GM21367 (cell line): ENCODE data around the gene FUNDC2.

Experiments used
- ATAC-seq: cut with Tn5 transposase; IDR thresholded peaks from one replicate; pipeline ENCODE4 v1.9.1; 2021; ENCODE audit not compliant: unreplicated experiment

Gene FUNDC2

DNA sequence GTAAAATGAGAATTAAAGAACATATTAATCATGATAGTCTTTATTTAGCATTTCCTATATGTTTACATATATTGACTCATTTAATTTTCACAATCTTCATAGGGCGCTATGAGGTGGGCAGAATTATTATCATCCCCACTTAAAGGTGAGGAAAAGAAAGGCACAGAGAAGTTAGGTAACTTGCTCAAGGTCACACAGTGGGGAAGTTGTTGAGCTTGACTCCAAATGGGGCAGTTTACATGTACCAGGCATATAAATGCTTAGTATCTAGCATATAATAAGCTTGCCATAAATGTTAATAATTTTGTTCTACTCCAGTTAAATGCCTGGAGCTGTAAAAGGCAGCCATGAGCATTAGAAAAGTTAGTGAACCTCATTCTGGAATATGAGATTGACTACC is 42.8 kb downstream of the FUNDC2 start:
- no peak for ATAC-seq

DNA sequence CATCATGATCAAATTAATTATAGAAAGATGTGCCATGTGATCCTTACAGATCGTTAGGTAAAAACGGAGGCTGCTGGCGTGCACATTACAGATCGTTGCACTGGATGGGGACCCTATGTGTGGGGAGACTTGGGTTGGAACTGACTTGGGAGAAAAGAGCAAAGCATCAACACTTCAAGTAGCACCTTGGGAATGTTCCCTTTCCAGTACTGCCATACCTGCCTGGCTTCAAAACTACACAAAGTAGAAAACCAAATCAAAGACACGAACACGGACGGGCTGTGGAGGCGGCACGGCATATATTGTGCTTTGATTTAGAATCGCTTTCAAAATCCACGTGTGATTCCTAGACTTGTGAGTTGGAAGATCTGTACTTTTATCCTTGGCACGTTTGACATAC is 43.4 kb downstream of the FUNDC2 start:
- ATAC-seq = no peak

DNA sequence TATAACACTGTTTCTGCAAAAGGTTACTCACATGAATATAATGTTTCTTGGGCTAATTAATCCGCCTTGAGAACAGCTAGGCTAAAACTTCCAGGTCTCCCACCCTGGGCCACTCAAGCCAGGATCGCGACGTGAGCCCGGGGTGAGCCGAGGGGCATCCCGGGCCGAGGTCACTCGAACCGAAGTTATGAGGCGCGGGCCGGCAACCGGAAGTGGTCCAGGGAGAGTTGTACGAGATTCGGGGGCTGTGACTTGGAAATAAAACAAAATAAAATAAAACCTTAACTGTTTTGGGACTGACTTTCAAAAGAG is 44.0 kb downstream of the FUNDC2 start:
- peak; percentile 2 for ATAC-seq

DNA sequence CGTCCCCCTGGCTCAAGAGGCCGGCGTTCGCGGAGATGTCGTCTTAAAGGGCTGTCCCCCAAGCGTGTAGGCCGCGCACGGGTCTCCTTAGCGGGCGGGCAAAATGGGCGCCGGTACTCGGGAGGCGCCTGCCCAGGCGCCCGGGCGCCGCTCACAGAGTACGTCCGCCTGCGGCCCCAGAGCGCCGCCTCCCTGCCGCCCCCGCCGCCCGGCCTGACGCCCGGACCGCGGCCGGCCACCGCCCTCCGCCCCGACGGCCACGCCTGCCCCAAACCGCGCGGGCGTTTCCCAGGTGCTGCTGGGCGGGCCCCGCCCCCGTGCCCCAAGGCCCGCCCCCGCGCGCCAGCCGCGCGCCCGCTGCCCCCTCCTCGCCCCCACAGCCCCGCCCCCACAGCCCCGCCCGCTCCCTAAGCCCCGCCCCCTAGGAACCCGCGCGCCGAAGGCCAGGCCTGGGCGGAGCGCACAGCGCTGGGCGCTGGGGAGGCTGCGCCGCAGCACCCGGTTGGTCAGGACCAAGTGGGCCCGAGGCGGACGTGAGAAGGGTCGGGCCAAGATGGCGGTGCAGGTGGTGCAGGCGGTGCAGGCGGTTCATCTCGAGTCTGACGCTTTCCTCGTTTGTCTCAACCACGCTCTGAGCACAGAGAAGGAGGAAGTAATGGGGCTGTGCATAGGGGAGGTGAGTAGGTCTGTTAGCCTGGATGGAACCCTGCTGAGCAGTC is 44.5 kb downstream of the FUNDC2 start, which contains the start of the genes BRCC3, CMC4 and MTCP1:
TSS of gene BRCC3 (plus strand) at position 534 of the 719 bp plus-strand sequence. CDS start at position 554, 20 bp downstream.
TSS of gene CMC4 (minus strand) at position 162 of the 719 bp plus-strand sequence. CDS start 7,113 bp downstream, outside the sequence.
TSS of gene MTCP1 (minus strand) at position 162 of the 719 bp plus-strand sequence. CDS start 5,126 bp downstream, outside the sequence.
- peak; percentile 83 for ATAC-seq

DNA sequence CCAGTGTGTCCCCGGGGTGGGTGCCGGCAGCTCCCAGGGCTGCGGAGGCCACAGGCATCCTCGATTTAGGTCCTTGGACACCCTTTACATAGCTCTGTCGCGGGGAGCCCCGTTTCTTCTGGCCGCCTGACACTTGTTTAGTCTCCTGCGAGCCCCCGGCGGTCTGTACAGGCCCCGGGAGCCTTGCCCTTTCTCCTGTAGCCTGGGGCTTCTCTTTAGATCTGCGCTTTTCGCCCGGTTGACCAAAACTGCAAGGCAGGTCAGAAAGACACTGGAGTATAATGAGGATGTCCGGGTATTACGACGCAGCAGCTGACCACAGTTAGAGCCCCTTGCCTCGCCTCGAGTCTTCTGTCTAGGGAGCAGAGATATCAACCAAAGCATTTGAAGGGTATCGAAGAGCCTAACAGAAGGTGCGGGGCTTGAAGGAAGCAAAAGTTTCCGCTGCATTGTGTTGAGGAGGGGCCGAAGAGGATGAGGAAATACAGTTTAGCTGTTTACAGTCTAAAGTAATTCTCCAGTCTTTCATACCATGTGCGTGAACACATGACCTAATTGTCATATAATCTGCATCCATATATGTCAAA is 45.1 kb downstream of the FUNDC2 start:
- peak; percentile 6 for ATAC-seq

DNA sequence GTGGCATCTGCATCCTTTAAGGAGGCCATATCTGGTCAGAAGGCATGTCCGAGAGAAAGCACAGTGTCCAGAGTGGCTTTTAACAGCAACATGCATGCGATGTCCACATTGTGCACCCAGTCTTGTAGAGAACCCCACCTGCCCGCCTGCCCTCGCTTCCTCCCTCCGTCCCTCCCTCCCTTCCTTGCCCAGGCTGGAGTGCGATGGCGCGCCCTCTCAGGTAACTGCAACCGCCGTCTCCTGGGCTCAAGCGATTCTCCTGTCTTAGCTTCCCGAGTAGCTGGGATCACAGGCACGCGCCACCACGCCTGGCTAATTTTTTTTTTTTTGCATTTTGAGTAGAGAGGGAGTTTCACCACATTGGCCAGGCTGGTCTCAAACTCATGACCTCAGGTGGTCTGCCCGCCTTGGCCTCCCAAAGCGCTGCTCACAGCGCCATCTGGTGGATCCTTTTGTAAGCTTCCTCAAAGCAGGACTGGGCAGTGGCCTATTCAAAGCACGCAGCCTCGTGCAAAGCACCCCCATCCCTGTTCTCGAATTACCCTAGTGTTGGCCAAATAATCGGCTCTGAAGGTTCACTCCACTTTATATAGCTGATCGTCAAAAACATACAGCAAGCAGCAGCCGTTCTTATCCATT is 59.7 kb downstream of the FUNDC2 start:
- ATAC-seq = no peak

DNA sequence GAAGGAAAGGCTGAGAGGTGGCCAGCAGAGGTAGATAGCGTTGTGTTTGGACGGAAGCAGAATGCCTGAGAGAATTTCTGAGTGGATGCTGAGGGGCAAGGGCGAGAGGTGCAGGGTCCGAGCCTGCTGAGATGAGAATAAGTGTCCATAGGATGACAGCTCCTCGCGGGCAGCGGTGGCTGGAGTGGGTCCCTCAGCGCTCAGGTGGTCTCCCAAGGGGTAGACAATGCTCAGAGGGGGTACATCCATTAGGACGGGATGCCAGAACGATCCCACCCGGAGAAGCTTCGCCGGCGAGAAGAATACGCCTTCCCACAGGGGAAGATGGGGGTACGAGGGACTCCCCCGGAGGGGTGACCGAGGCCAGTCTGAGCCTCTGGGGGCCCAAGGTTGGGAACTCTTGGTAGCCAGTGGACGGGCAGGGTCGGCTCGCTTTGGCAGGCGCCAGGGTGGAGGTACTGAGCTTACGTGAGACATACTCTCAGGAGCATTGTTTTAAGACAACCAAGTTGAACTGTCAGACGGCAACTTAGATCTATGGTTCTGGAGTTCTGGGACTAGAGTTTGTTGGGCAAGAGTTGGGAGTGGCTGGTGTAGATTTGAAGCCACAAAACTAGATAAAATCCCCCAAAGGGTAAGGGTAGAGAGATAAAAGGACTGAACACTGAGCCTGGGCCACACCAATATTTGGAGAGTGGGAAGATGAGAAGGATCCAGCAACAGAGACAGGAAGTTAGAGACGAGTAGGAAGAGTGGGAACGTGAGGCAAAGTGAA is 60.5 kb downstream of the FUNDC2 start:
- no peak for ATAC-seq

DNA sequence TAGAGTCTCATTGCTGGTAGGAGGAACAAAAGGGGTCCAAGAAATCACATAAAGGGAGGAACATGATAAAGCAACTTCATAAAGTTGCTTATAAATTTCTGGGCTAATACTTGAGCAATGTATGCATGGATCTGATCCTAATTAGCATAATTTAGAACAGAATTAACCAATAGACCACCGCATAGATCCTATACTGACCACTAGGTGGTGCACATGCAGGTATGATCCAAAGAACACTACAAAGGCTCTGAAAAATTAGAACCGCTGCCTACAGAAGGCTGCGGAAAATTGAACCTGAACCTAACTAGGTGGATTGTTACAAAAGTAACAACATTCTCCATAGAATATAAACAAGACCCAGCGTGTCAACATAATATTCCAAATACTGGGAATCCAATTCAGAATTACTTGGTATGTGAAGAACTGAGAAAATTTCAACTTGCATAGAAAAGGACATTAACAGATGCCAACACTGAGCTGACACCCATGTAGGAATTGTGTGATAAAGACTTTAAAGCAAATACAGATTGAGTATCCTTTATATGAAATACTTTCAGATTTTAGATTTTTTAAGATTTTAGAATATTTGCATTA is 67.9 kb downstream of the FUNDC2 start:
- no peak for ATAC-seq

DNA sequence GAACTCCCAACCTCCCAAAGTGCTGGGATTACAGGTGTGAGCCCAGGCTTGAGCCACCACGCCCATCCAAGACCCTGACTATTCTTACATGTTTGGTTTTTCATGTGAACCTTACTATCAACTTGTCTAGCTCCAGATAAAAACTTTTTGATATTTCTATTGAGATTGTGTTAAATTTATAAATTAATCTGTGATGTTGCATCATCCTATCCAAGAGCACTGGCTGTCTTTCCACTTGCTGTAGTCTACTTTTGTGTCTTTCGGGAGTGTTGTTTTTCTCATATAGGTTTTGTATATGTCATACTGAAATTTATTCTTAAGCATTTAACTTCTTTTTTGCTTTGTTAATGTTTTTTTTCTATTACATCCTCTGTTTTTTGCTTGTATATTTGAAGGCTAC is 79.3 kb downstream of the FUNDC2 start:
- ATAC-seq = no peak

DNA sequence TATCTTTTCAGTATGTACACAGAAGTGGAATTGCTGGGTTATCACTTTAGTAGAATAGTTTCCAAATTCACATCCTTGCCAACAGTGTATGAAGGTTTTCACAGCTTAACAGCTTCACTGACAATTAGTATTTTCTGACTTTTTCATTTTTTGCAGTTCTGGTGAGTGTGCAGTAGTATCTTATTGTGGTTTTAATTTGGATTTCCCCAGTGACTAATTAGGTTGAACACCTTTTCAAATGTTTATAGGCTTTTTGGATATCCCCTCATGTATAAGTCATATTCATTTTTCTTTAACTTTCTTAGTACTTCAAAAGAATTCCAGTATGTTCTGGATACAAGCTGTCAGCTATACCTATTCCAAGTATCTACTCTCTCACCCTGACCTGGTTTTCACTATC is 81.8 kb downstream of the FUNDC2 start:
- no peak for ATAC-seq
